ENCODE measurements around the gene ACTN1. TPM values are rescaled to one million over a fixed set of nuclear protein-coding genes. Genes with fewer than 3 reads are reported as not detected.
"Not testable (repeated sequence)": the region's sequence is repeated elsewhere in the genome, so short reads cannot be mapped to it uniquely, and the experiment has no call there.

Gene ACTN1
- total RNA-seq, 1 donor, result 62.5 TPM

GRCh38 chr14:68986926-68987652 lies 8.0 kb upstream of the ACTN1 start:
- no peak for DNase-seq (ENCODE audit: low read depth in 2 of 3, low spot score in 2 of 3)

DNA sequence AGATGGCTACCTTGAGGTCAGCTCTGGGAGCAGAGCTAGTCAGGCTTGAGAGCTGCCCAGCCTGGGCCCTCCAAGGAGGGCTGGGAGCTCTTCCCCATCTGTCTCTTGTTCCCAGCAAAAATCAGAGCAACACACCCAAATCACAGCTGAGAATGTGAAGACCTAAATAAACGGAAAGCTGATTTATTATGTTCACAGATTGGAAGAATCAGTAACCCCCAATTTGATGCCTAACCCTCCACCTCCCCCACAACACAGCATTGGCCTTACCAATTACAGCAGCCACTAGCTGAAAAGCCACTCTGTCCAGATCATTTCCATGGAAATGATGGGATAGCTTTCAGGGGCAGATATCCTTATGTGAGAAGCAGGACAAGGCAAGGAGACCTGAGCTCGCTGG lies 7.1 kb upstream of the ACTN1 start:
- no peak for DNase-seq (ENCODE audit: low read depth in 2 of 3, low spot score in 2 of 3)

DNA sequence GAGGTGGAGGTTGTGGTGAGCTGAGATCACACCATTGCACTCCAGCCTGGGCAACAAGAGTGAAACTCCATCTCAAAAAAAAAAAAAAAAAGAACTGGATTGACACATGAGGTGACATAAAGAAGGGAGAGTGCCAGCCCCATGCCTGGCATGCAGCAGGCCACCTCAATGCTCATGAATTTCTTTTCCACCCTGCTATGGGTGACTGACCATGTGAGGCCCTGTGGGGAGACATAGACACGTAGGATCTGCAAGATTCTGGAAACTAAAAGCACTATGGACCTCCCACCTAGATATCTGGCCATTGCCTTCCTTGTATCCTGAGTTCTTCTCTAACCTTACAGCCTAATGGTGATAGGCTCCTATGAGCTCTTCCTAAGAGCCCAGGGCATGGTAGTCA lies 5.6 kb upstream of the ACTN1 start:
- no peak for DNase-seq (ENCODE audit: low read depth in 2 of 3, low spot score in 2 of 3)

DNA sequence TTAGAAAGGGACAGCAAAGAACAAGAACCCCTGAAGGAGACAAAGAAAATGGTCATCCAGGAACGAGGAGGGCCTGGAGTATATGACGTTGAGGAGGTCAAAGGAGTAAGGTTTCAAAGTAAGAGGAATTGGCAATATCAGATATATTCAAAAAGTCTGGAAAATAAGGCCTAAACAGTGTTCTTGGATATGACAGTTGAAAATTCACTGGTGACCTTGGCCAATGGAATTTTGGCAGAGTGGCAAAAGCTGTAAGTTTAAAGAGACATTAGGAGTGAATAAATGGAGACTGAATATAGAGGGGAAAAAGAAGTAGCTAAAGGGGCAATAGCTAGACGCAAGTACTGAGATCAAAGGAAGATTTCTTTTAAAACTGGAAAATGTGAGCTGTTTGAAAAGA lies 4.1 kb upstream of the ACTN1 start:
- DNase-seq (ENCODE audit: low read depth in 2 of 3, low spot score in 2 of 3), result no peak

DNA sequence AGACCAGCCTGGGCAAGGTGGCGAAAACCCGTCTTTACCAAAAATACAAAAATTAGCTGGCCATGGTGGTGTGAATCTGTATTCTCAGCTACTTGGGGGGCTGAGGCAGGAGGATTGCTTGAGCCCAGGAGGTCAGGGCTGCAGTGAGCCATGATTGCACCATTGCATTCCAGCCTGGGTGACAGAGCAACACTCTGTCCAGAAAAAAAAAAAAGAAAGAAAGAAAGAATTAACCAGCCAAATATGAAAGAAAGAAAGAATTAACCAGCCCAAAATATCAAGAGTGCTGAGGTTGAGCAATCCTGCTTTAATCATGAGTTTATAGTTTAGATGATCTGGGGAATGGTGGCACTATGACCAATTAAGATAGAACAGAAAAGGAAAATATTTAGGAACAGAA lies 3.5 kb upstream of the ACTN1 start:
- DNase-seq (ENCODE audit: low read depth in 2 of 3, low spot score in 2 of 3), result no peak

DNA sequence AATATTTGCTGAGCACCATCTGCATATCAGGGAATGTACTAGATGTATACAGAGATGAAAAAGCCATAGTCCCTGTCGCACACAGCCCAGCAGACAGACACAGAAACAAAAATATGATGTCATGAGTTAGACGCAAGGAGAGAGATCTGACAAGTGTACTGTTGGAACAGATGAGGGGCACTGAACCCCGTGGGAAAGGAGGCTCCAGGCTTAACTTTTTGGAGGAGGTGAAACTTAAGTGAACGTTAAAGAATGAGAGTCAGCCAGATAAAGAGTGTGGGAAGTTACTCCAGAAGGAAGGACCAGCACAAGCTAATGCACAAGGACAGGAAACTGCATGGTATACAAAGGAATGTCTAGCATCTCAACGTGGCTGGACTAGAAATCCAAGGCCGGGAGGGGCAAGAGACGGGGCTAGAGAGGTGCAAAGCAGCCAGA lies 2.5 kb upstream of the ACTN1 start:
- DNase-seq (ENCODE audit: low read depth in 2 of 3, low spot score in 2 of 3), result no peak

- no peak for DNase-seq (ENCODE audit: low read depth in 2 of 3, low spot score in 2 of 3)
Observed at GRCh38 chr14:68981139-68981538, 2.0 kb upstream of the ACTN1 start.

GRCh38 chr14:68979722-68980451 lies 785 bp upstream of the ACTN1 start:
- no peak for DNase-seq (ENCODE audit: low read depth in 2 of 3, low spot score in 2 of 3)

DNA sequence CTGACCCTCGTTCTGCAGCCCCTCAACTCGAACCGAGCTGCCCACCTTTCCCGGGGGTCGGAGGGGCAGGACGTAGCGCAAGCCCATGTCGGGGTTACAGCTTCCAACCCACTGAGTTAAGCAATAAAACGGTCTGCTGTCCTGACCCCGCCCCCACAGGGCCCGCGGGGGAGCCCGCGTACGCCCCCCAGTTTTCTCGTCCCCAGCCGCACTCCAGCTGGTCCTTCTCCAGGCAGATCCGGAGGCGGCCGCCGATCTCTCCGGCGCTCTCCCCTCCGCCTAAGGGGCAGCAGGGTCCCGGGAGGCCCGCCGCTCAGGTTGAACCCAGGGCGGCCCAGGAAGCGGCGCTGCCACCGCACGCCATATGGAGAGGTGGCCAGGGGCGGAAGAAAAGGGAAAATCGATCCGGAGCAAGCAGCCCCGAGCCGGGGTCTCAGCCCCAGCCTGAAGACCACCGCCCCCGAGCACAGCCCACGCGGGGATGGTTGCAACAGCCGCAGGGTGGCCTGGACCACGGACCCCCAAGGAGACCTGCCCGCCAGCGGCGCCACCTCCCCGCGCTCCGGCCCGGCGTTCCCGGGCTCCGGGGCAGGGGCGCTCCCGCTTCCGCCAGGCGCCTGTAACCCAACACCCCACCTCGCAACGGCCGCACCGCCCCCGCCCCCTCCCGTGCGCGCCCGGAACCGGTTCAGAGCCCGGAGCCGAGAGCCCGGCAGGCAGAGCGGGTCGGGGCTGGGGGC lies 760 bp downstream of the ACTN1 start:
- peak in 2 of 3 donors; percentile 63 to 74 for DNase-seq (ENCODE audit: low read depth in 2 of 3, low spot score in 2 of 3)

DNA sequence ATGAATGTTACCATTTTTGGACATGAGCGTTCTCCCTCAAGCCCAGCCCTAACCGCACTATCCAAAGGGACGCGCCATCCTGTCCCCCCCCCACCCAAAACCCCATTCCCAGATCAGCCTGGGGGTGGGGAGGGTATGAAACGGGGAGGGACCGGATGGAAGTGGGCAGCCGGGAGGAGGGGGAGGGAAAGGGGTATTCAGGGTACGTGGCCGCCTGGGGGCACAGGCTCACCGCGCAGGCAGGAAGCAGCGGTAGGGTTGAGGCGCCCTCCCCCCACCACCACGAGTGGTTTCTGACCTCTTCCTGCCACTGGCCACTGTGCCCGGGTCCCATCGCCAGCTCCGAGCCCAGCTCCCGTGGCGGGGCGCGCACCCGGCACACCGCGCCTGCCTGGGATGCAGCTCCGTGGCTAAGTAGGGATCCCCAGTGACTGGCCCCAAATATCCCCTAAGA lies 1.4 kb downstream of the ACTN1 start:
- peak in 2 of 3 donors; percentile 38 to 44 for DNase-seq (ENCODE audit: low read depth in 2 of 3, low spot score in 2 of 3)

DNA sequence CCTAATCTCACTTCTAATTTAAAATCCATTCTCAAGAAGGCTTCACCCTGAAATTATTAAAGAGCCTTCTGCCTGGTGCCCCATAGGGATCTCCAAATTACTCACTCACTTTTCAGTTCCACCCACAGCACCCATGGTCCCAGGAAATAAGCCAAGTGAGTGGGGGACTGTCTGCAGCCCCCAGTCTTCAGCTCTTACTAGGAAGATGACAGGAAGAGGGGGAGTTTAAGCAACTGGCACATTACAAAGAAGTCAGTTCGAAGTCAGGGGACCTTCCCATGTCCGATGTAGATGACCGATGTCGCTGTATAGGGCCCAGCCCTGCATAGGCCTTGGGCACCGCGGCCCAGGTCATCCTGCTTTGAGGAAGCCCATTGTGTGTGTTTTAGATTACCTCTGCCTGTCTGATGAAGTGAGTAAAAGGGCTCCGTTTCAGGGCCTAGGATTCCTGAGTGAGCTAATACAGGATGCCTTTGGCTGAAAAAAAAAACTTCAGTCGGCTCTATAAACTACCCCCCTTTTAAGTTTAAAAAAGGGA lies 1.9 kb downstream of the ACTN1 start:
- DNase-seq (ENCODE audit: low read depth in 2 of 3, low spot score in 2 of 3), result no peak

DNA sequence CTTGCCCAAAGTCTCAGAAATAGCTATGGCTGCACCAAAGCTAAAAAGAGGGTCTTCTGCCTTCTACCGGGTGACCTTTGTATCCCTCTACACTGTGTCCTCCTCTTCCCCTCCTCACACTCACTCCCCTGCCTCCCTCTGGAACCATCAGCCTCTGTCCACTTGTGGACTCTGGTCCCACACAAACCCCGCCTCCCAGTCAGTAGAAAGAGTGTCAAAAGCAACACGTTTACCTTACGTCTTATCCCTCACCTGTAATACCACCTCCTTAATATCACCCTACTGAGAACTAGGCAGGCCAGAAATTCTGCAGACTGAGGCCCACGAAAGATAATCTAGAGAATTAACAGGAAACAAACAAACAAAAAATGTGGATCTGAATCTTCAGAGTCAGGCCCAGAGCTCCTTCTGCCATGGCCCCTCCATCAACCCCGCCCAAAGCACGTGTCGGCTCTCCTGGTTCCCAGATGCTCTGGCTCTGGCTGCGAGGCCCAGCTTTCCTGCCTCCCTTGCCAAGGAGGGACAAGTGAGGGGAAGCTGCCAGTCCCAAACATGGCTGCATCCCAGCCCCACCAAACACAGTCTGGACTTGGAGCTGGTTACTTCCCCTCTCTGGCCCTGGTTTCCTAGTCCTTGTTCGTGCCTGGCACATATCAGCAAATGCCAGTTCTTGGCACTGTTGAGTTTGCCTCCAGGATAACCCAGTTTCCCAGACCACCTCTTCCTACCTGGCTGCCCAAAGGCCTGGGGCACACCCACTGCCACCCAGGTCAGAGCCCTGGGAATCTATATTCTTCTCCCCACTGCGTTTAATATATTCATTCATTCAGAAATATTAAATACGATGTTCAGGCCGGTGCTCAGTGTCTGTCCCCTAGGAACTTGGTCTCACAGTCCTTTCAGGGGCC lies 2.7 kb downstream of the ACTN1 start:
- DNase-seq (ENCODE audit: low read depth in 2 of 3, low spot score in 2 of 3), result no peak

- no peak for DNase-seq (ENCODE audit: low read depth in 2 of 3, low spot score in 2 of 3)
Observed at GRCh38 chr14:68975667-68976066, 3.4 kb downstream of the ACTN1 start.

DNA sequence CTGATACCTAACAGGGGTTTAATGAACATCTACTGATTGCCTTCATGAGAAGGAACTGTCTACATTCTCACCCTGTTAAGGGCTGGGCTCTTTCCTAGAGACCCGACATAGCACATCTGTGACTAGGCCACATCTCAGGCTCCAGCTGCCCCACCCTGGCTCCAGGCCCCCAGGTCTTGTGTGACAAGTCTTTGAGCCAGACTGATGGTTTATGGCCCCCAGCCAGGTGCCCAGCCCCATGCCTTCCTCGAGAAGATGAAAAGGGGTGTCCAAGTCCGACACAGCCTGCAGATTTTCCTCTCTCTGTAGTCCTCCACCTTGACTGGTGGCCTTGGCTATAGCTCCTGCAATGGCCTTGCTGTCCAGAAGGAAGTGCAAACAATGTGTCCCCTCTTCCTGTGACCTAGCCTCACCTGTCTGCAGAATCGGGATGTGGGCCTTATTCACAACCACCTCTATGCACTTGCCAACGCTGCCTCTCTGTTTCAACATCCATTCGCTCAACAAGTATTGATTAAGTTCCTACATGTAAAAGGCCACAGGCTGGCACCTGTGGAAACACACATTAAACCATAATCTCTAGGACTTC lies 4.2 kb downstream of the ACTN1 start:
- no peak for DNase-seq (ENCODE audit: low read depth in 2 of 3, low spot score in 2 of 3)

- no peak for DNase-seq (ENCODE audit: low read depth in 2 of 3, low spot score in 2 of 3)
Observed at GRCh38 chr14:68973639-68974038, 5.5 kb downstream of the ACTN1 start.

DNA sequence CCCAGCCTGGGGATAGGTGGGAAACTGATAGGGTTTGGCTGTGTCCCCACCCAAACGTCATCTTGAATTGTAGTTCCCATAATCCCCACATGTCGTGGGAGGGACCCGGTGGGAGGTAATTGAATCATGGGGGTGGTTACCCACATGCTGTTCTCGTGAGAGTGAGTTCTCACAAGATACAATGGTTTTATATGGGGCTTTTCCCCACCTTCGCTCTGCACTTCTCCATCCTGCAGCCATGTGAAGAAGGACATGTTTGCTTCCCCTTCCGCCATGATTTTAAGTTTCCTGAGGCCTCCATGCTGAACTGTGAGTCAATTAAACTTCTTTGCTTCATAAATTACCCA lies 5.9 kb downstream of the ACTN1 start:
- DNase-seq (ENCODE audit: low read depth in 2 of 3, low spot score in 2 of 3), result not testable (repeated sequence)

- DNase-seq (ENCODE audit: low read depth in 2 of 3, low spot score in 2 of 3), result no peak
Observed at GRCh38 chr14:68972507-68973218, 6.4 kb downstream of the ACTN1 start.

DNA sequence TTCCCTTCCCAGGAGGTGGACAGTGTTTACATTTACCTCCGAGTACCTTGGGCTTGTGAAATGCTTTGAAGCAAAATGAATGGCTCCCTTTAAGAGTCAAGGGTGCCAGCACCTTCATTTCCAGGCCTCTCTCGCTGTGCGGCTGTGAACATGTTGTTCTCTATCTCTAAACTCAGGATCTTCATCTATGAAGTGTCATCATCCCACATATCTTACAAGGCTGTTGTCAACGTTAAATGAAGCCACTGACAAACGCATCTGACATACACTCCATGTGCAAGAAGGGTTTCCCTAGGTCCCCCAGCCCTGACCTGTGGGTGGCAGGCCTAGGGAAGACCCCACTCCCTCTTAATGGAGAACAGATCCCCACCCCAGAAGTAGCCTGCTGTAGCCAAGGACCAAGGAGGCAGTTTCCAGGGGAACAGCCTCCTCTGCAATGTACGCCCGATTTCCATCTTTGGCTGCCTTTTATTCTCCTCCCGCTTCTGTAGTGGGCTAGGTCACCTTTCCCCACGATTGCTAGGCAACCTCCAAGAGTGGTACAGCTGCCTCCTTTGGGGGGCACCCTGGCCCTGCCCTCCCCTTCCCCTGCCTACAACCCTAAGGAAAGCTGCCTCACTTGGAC lies 7.6 kb downstream of the ACTN1 start:
- no peak for DNase-seq (ENCODE audit: low read depth in 2 of 3, low spot score in 2 of 3)

- DNase-seq (ENCODE audit: low read depth in 2 of 3, low spot score in 2 of 3), result no peak
Observed at GRCh38 chr14:68970736-68971135, 8.4 kb downstream of the ACTN1 start.

All from hematopoietic multipotent progenitor cell (in vitro differentiated cells).